Activated T-cell treated with anti-CD3 and anti-CD28 coated beads for 48 hours (primary cell): ENCODE measurements around the gene PLCE1.

Experiments
- DNase-seq: peaks from one replicate; pipeline ENCODE4 v3.0.0-alpha.2; 2020; ENCODE audit warnings: low read depth

PLCE1 gene

DNA sequence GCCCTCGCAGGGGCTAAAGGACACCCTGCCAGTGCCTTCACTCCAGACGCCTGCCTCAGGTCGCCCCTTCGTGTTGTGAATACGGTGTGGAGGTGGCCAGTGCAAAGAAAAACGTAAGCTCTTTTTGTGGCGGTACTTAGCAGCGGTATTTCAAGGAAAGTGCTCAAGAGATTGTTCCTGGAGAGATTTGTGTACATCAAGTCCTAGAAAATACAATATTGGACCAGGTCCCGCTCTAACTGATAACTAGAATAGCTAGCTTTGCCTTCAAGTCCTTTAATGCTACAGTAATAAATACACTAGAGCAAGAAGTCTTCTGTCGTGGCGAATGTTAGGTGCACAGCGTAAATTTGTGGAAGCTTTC lies 689 bp downstream of the PLCE1 start:
- DNase-seq: no peak

GRCh38 chr10:93995182-93995581 lies 1.5 kb downstream of the PLCE1 start:
- DNase-seq: no peak

DNA sequence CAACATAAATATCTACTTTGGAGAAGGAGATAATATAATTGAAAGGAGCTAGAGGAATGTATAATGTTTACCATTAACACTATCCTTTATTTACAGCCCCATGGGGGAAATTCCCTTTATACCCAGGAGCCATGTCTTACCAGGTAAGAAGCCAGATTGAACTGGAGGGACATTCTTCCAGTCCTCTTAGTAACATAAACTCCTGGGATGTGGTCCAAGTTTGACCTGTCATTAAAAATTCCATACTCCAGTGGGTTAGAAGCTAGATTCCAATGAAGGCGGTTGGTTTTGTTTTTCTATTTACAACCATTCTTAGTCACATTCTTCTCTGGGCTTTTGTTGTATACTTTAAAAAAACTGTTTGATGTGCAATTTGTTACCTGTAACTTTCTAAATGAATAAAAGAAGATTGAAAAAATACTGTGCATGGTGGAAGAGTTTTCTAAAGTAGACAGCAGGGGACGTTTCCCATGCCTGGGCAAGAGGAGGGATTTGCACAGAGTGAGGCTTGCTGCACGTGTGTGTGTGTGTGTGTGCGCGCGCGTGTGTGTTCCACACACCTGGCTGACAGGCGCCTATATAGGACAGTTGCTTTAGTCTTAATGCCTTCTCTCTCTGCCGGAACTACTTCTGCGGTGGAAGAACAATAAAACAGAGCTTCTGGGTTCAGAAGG lies 2.0 kb downstream of the PLCE1 start:
- no peak for DNase-seq

- DNase-seq: no peak
These were observed 2.8 kb downstream of the PLCE1 start for GRCh38 chr10:93996551-93996950.

GRCh38 chr10:93997546-93997945 lies 3.8 kb downstream of the PLCE1 start:
- DNase-seq: no peak

- no peak for DNase-seq
These were observed 5.7 kb downstream of the PLCE1 start for GRCh38 chr10:93999401-93999851.

- no peak for DNase-seq
These were observed 7.1 kb downstream of the PLCE1 start for GRCh38 chr10:94000638-94001415.

GRCh38 chr10:94001416-94001810 lies 7.7 kb downstream of the PLCE1 start:
- no peak for DNase-seq

DNA sequence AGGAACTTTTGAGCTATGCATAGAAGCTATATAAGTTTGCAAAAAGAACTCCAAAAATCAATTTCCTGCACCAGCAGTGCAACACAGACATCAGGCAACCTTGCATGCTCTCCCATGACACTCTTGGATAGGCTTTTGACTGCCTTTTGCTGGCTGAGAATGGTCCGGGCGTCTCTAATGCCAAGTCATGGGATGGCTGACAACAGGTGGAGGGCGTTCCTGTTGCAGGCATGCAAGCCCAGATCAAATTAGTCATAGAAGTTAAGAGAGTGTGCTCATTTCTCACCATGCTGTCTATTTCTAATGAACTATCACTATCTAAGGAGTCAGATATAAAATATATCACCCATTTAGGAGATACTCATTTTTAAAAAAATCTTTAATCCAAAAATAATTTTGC lies 8.4 kb downstream of the PLCE1 start:
- DNase-seq: no peak

- DNase-seq: no peak
These were observed 9.8 kb downstream of the PLCE1 start for GRCh38 chr10:94003488-94003887.

GRCh38 chr10:94005050-94005449 lies 11.3 kb downstream of the PLCE1 start:
- DNase-seq: no peak

DNA sequence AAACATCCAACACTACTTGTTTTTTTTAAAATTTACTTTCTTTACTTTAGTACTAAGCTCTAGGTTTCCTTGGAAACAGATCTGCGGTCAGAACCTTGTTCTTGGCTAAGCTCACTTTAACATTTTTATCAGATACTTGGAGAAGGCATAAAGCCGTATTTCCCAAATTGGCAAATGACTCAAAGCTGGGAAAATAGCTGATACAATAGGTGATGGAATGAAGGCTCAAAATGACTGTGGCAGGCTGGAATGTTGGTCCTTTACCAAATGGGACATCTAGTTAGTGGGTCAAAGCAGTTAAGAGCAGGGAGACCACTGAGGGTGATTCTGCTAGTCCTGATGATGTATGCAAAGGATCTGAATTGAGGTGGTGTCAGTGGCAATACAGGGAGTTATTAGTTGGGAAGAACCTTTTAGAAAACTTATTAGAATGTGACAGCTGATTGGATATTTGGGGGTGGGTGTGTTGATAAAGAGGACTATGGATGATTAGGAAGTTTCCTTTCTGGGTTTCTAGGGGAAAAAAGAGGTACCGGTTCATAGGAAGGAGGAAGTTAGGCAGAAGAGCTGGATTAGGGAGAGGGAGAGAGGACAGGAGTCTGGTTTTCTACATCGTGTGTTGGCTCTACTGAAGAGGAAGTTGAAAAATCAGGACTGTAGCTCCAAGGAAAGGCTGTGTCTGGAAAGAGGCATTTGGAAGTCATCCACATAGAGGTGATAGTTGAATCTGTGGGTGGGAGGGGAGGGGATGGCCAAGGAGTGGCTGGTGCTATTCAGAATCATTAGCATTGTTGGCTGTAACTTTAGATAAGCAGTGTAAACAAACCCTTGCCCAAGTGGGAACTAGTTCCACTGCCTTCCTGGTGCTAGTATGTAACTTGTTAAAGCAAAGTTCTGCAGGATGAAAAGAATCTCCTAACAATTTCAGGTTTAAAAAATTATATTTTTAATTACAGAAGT lies 13.1 kb downstream of the PLCE1 start:
- DNase-seq: no peak

DNA sequence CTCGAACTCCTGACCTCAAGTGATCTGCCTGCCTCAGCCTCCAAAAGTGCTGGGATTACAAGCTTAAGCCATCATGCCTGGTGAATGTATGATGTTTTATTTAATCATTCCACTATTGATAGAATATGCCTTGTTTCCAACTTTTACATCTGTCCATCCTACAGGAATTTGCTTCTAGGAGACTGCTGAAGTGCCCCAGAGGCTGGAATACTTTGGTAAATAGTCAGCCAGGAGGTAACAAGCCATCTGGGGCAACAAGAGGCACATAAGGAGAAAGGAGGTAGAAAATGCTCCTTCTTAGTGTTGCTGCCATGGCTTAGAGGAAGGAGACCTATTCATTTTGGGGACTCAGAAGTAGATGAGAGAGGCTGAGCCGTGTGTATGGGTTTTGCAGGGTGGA lies 14.8 kb downstream of the PLCE1 start:
- no peak for DNase-seq

GRCh38 chr10:94010116-94010515 lies 16.4 kb downstream of the PLCE1 start:
- no peak for DNase-seq

DNA sequence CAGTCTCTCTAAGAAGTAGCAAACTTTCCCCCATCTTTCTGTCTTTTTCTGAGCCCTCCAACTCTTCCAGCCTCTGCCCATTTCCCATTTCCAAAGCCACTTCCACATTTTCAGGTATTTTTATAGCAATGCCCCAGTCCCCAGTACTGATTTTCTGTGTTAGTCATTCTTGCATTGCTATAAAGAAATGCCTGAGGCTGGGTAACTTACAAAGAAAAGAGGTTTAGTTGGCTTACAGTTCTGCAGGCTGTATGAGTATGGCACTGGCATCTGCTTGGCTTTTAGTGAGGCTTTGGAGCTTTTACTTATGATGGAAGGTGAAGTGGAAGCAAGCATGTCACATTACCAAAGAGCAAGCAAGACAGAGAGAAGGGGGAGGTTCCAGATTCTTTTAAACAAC lies 17.2 kb downstream of the PLCE1 start:
- no peak for DNase-seq

DNA sequence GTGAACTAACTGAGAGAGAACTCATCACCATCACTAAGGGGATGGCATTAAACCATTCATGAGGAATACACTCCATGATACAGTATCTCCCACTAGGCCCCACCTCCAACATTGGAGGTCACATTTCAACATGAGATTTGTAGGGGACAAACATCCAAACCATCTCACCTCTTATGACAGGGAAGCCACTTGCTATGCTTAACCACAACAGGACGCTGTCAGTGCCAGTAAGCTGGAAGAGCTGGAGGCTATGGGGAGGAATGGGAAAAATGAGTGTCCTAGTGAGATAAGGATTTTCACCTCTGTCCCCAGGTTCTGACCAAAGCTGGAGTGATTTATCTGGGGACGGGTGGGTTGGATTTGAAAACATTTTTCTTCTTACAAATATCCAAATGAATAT lies 17.6 kb downstream of the PLCE1 start:
- no peak for DNase-seq

DNA sequence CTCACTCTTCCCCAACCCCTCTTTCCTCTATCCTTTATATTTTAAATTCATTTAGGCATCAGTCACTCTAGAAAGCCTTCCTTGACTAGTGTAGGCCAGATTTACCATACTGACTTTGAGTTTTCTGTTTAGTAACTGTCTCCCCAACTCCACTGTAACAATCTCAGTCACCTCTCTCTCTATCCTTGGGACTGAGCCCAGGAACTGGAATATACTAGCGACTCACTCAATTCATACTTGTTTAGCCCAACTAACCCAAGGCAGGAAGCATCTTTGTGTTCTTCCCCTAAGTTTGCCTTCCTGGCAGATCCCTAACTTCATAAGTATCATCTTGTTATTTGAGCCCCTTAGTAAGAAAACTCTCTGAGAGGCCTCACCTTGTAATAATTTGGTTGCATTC lies 19.1 kb downstream of the PLCE1 start:
- DNase-seq: no peak

GRCh38 chr10:94013331-94013760 lies 19.6 kb downstream of the PLCE1 start:
- no peak for DNase-seq

DNA sequence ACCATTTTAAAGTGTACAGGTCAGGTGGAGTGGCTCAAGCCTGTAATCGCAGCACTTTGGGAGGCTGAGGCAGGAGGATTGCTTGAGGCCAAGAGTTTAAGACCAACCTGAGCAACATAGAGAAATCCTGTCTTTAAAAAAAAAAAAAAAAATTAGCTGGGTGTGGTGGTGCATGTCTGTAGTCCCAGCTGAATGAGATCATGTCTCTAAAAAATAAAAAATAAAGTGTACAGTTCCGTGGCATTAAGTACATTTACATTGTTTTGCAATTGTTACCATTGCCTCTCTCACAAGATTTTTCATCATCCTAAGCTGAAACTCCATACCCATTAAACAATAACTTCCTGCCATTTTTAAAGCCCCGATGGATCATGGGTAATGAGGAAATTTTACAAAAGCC lies 20.6 kb downstream of the PLCE1 start:
- no peak for DNase-seq

- no peak for DNase-seq
These were observed 23.3 kb downstream of the PLCE1 start for GRCh38 chr10:94016727-94017714.

- no peak for DNase-seq
These were observed 24.4 kb downstream of the PLCE1 start for GRCh38 chr10:94018107-94018506.
